ENCODE results near the gene AEBP2. TPM values are rescaled to one million over a fixed set of nuclear protein-coding genes. Genes with fewer than 3 reads are reported as not detected.

AEBP2 gene
- total and polyA plus RNA-seq, 12 donors, result 15.7 to 83.1 (median 43.1) TPM

DNA sequence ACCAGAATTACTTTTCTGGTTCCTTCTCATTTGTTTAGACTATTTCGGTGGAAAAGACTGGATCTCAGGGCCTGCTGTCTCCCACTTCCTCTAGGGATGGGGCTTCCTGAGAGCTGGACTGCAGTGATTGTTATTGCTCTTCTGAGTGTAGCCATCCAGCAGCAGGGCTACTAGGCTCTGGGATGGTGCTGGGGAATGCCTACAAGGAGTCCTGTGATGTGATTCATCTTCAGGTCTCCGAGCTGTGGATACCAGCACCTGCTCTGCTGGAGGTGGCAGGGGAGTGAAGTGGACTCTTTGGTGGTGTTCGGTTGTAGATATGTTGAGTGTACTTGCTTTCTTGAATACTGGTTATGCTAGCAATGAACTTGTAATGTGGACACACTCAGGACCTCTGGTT, 42.7 kb downstream of the AEBP2 start:
- intact Hi-C loops (cut with DNase I), result no loop called here
- H3K27me3 ChIP-seq, result no peaks in the 10 kb centered on the region
- no peaks in the 10 kb centered on the region for H3K9me3 ChIP-seq (replicated peaks in 1 of 3)
- H3K4me1 ChIP-seq (replicated peaks in 1 of 2), result peaks cover 23 to 29% of the 10 kb centered on the region in 2 donors
- H3K4me3 ChIP-seq, result no peak overlapping the region
- WGBS, 4 donors, result 80 to 94% (median 91%) methylated on average over 3 of the region's 3 CpGs
- H3K36me3 ChIP-seq (replicated peaks in 1 of 2), result no peaks in the 10 kb centered on the region
- TF ChIP-seq, protein P1, sequence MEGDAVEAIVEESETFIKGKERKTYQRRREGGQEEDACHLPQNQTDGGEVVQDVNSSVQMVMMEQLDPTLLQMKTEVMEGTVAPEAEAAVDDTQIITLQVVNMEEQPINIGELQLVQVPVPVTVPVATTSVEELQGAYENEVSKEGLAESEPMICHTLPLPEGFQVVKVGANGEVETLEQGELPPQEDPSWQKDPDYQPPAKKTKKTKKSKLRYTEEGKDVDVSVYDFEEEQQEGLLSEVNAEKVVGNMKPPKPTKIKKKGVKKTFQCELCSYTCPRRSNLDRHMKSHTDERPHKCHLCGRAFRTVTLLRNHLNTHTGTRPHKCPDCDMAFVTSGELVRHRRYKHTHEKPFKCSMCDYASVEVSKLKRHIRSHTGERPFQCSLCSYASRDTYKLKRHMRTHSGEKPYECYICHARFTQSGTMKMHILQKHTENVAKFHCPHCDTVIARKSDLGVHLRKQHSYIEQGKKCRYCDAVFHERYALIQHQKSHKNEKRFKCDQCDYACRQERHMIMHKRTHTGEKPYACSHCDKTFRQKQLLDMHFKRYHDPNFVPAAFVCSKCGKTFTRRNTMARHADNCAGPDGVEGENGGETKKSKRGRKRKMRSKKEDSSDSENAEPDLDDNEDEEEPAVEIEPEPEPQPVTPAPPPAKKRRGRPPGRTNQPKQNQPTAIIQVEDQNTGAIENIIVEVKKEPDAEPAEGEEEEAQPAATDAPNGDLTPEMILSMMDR (IDR thresholded peaks at IDR 0.05), result no peak
- TF ChIP-seq POLR2A (IDR thresholded peaks at IDR 0.05), result no peak
- no peak for DNase-seq
- peak overlapping the region in 1 of 5 donors; percentile 50 for H3K27ac ChIP-seq

DNA sequence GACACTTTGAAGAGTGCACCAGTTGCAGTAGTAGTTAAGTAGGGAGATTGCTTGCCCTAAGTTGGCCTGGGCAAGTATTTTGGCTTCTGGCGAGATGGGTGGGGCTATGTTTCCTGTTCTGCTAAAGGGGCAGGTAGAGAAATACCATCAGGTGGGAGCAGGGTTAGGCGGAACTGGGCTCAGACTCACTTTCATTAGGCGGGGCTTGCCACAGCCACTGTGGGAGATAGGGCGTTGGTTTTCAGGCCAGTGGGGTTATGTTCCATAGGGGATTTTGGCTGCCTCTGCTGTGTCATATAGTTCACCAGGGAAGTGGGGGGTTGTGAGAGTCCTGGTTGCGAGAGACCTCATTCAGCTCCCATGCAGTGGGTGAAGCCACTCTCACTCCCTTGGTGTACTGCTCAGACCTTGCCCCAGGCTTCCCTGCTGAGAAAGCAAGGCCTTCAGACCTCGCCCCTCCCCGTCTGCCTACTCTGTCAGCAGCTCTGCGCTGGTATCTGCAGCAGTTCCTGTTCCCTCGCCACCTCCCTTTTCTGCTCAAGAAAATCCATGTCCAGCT, 43.3 kb downstream of the AEBP2 start:
- Histone ChIP-seq H3K36me3 (replicated peaks in 1 of 2) (no peaks in the 10 kb centered on the region), H3K4me3 (no peak overlapping the region), H3K27me3 (no peaks in the 10 kb centered on the region), H3K4me1 (replicated peaks in 1 of 2) (peaks cover 23 to 29% of the 10 kb centered on the region in 2 donors), H3K27ac (peak overlapping the region in 2 of 5 donors; percentile 44 to 50), H3K9me3 (replicated peaks in 1 of 3) (no peaks in the 10 kb centered on the region)
- DNase-seq, result peak; percentile 51 to 76 (median 70)
- no peak for TF ChIP-seq POLR2A (IDR thresholded peaks at IDR 0.05)
- TF ChIP-seq, protein P1 (IDR thresholded peaks at IDR 0.05), result no peak
- intact Hi-C loops (cut with DNase I), result no loop called here
- 53 to 78% (median 61%) methylated on average over 9 of the region's 9 CpGs for WGBS, 4 donors

DNA sequence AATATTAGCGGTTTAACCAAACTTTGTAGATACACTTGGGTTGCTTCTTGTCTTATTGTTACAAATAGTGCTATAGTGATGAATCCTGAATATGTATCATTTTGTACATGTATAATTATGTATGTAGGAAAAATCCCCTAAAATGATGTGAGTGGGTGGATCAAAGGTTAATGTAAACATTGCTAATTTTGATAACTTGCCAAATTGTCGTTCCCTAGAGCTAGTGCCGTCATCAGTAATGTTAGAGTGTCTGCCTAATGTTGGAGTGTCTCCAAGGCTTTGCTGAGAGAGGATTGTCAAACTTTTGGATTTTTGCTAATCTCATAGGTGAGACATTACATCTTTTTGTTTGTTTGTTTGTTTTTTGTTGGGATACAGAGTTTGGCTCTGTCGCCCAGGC, 44.4 kb downstream of the AEBP2 start:
- H3K27me3 ChIP-seq, result no peaks in the 10 kb centered on the region
- H3K4me3 ChIP-seq, result no peak overlapping the region
- no peak overlapping the region for H3K27ac ChIP-seq
- TF ChIP-seq, protein P1 (IDR thresholded peaks at IDR 0.05), result no peak
- no peak for TF ChIP-seq POLR2A (IDR thresholded peaks at IDR 0.05)
- intact Hi-C loops (cut with DNase I), result no loop called here
- no peaks in the 10 kb centered on the region for H3K9me3 ChIP-seq (replicated peaks in 1 of 3)
- H3K4me1 ChIP-seq (replicated peaks in 1 of 2), result peaks cover 23 to 29% of the 10 kb centered on the region in 2 donors
- H3K36me3 ChIP-seq (replicated peaks in 1 of 2), result no peaks in the 10 kb centered on the region
- WGBS, 4 donors, result 76 to 85% (median 78%) methylated on average over 4 of the region's 4 CpGs
- no peak for DNase-seq

DNA sequence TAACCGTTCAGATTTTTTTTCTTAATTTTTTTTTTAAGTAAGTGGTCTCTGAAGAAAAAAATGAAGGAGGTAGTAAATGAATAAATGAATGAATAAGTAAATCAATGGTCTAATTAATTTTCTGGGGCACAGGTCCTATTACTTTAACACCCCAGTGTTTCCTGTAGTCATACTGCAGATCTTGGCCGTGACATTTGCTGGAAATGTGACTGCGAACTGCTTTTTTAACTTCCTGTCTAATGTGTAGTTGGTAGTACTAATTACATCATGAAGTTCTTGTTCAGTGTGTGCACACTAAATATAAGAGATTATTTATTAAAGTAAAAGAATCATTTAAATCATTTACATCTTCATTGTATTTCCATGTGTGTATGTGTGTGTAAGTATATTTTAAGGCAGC, 45.4 kb downstream of the AEBP2 start:
- no peak for DNase-seq
- H3K27ac ChIP-seq, result no peak overlapping the region
- intact Hi-C loops (cut with DNase I), result no loop called here
- peaks cover 23 to 29% of the 10 kb centered on the region in 2 donors for H3K4me1 ChIP-seq (replicated peaks in 1 of 2)
- WGBS, 4 donors, result 78 to 85% (median 81%) methylated on average over 3 of the region's 3 CpGs
- no peaks in the 10 kb centered on the region for H3K27me3 ChIP-seq
- no peaks in the 10 kb centered on the region for H3K36me3 ChIP-seq (replicated peaks in 1 of 2)
- H3K9me3 ChIP-seq (replicated peaks in 1 of 3), result no peaks in the 10 kb centered on the region
- TF ChIP-seq, protein P1 (IDR thresholded peaks at IDR 0.05), result no peak
- no peak for TF ChIP-seq POLR2A (IDR thresholded peaks at IDR 0.05)
- H3K4me3 ChIP-seq, result no peak overlapping the region

All from adrenal gland (tissue), 12 donors.